Fibroblast of peridontal ligament (primary cell): Measurements from ENCODE around the gene E2F1.
"Not testable (repeated sequence)": the region's sequence is repeated elsewhere in the genome, so short reads cannot be mapped to it uniquely, and the experiment has no call there.

Experiments
- DNase-seq: peaks from one replicate; pipeline ENCODE4 v3.0.0-alpha.2; 2010; ENCODE audit errors: extremely low read depth

Gene E2F1

GRCh38 chr20:33644313-33645071, 41.7 kb downstream of the E2F1 start:
- DNase-seq = no peak

GRCh38 chr20:33640287-33640686, 45.9 kb downstream of the E2F1 start:
- no peak for DNase-seq

DNA sequence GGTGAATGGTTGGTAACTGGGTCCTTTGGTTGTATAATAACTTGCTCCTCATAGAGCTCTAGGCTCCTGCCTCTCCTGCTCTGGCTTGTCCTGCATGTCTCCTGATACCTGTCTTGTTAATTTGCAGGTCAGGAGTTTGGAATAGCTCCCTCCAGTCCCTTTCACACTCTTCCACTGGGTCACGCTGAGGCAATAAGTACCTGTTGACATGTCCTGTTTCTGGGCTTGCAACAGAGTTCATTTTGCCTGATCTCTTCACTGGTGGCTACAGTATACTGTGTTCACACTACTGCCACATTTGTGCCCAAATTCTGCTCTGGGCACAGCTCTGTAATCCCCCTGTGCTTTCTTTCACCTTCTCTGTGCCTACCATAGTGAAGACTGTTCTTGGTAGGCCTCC, 49.4 kb downstream of the E2F1 start:
- no peak for DNase-seq

GRCh38 chr20:33635341-33635740, 50.8 kb downstream of the E2F1 start:
- DNase-seq = no peak

DNA sequence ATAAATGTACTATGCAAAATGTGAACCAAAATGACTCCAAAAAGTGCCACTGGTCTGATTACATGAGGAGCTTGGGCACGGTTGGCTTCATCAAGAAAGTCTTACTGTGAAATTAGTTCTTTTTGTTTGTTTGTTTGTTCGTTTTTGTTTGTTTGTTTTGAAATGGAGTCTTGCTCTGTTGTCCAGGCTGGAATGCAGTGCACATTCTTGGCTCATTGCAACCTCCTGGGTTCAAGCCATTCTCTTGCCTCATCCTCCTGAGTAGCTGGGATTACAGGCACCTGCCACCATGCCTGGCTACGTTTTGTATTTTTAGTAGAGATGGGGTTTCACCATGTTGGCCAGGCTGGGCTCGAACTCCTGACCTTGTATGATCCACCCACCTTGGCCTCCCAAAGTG, 54.3 kb downstream of the E2F1 start:
- not testable (repeated sequence) for DNase-seq

- DNase-seq = no peak
Observed at GRCh38 chr20:33630507-33630906, 55.7 kb downstream of the E2F1 start.

DNA sequence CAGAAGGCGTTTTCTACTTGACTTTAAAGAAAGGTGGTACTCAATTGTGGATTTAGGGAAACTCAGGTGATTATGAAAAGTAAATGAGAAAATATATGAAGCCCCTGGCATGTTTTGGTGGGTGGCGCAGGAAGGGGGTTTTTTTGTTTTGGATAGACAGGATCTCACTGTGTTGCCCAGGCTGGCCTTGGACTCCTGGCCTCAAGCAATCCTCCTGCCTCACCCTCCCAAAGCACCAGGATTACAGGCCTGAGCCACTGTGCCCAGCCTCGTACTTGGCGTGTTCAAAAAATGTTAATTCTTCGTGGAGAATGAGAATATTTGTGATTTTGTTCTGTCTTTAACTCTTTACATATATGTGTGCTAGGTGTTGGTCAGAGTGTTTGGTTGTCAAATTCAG, 56.2 kb downstream of the E2F1 start:
- no peak for DNase-seq

- DNase-seq = no peak
Observed at GRCh38 chr20:33629533-33629932, 56.7 kb downstream of the E2F1 start.

DNA sequence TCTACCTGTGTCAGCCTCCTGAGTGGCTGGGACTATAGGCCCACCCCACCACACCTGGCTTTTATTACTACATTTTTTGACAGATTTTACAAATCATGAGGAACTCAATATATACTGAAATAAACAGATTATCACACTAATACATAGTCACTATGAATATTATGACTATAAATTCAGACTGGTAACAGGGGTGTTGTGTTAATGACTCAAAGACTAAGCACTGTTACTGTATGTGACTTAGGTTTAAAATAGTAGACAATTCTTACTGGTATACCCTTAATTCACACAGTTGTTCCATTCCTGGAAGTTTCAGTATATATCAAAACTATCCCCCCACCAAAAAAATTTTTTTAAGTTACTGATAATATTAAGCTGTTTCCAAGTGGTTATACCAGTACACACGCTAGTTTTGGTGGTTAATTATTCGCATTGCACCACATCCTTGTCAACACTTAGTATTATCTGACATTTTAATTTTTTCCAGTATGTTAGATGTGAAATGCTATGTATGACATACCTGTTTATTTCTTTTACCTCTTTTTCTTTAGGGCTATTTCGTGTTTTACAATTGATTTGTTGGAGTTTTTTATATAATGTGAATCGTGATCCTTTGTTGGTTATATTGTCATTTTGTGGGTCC, 58.5 kb downstream of the E2F1 start:
- DNase-seq = no peak

- no peak for DNase-seq
Observed at GRCh38 chr20:33626190-33626589, 60.0 kb downstream of the E2F1 start.
